Loucy (cell line): ENCODE data around the gene NADSYN1.

Experiments used
- EZH2phosphoT487 ChIP-seq: fragments of 200-600 bp; IDR thresholded peaks from 2 replicates; pipeline ENCODE4 v1.6.1; 2018; ENCODE audit warnings: antibody characterized with exemption, mild to moderate bottlenecking, moderate library complexity, borderline replicate concordance
- TF ChIP-seq, protein P1 (sequence below): fragments of 200-600 bp; sonication (generic); conservative IDR thresholded peaks from 2 replicates; pipeline ENCODE4 v1.5.1; 2014; ENCODE audit warnings: mild to moderate bottlenecking, antibody characterized with exemption, low read length

DNA sequence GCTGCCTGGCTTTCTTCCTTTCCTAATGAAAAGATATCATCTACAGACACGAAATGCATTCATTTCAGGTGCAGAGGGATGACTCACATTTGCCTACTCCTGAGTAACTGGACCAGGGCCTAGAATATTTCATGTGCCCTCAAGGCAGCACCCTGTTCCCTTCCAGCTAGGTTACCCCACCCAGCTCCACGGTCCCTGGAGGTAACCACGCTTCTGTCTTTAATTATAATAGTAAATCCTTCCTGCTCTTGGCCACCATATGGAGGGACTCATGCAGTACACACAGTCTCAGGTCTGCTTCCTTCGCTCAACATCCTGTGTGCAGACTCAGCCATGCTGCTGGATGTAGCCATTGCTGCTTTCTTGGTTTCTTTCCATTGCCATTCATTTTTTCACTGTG is 27.1 kb upstream of the NADSYN1 start:
- TF ChIP-seq, protein P1, sequence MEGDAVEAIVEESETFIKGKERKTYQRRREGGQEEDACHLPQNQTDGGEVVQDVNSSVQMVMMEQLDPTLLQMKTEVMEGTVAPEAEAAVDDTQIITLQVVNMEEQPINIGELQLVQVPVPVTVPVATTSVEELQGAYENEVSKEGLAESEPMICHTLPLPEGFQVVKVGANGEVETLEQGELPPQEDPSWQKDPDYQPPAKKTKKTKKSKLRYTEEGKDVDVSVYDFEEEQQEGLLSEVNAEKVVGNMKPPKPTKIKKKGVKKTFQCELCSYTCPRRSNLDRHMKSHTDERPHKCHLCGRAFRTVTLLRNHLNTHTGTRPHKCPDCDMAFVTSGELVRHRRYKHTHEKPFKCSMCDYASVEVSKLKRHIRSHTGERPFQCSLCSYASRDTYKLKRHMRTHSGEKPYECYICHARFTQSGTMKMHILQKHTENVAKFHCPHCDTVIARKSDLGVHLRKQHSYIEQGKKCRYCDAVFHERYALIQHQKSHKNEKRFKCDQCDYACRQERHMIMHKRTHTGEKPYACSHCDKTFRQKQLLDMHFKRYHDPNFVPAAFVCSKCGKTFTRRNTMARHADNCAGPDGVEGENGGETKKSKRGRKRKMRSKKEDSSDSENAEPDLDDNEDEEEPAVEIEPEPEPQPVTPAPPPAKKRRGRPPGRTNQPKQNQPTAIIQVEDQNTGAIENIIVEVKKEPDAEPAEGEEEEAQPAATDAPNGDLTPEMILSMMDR = no peak
- no peak for TF ChIP-seq EZH2phosphoT487
